HG03460 (cell line): ENCODE measurements around the gene BAHCC1.
"Not testable (repeated sequence)": the region's sequence is repeated elsewhere in the genome, so short reads cannot be mapped to it uniquely, and the experiment has no call there.

Source experiments
- ATAC-seq: cut with Tn5 transposase; IDR thresholded peaks from one replicate; pipeline ENCODE4 v1.9.1; 2021; ENCODE audit not compliant: unreplicated experiment

BAHCC1 gene

DNA sequence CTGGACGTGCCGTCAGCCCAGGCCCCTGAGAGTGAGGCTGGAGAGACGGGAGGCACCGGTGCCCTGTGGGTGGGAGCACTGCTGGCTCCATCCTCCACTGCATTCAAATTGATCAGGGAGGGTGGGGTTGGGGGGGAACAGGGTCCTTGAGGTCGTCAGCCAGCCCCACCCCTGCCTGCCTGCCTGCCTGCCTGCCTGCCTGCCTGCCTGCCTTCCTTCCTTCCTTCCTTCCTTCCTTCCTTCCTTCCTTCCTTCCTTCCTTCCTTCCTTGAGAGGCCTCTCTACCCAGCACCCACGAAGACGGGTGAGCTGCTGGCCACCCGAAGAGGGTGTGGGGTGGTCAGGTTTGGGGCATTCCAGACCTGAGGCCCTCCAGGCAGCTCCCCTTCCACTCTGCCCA lies 16.0 kb downstream of the BAHCC1 start:
- no peak for ATAC-seq

DNA sequence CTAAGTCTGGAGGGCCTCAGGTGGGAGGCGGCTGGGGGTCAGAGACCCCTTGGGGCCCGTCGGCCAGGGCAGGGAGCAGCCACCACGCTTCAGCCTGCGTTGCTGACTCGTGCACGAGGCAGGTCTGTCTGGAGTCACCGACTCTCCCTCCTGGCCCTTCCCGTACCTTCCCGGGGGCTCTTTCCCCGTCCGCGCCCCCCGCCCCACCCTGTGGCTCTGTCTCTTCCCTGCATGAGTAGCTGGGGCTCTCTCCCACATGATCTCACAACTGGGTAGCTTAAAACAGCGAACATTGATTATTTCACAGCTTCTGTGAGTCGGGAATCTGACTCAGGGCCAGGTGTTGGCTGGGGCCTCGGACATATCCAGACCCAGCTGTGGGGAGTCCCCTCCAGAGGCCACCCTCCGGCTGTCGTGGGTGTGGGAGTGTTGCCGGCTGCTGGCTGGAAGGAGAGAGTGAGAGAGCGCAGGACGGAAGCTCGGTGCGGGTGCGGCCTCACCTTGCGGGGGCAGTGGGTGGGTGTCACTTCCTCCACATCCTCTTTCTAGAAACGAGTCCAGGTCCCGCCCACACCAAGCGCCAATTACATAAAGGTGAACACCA lies 17.3 kb downstream of the BAHCC1 start:
- no peak for ATAC-seq

DNA sequence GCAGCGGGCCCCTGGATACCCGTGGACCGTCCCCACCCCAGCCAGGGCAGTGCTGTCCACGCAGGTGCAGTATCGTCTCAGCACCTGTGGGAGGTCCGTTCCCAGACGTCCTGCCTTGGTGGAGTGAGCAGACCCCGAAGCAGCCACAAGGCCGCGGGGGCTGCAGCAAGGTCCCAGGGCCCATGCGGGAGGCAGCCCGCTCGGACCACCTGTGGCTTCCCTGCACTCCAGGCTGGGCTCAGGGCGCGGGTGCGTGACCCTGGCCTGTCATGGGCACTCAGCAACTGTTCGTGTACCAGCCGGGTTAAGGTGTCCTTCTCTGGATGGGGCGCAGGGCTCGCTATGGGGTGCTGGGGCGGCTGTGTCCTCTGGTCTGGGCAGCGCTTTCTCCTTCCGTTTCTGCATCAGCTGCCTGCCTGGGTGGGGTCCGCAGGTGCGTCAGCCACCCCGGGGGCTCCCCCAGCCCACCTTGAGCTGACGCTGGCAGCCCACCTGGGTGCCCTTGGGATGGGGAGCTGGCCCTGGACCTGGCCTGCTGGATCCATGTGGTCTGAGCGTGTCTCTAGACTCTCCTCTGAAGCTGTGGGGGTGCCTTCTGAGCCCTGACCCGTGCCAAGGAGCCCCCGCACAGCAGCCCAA lies 18.4 kb downstream of the BAHCC1 start:
- ATAC-seq: no peak

DNA sequence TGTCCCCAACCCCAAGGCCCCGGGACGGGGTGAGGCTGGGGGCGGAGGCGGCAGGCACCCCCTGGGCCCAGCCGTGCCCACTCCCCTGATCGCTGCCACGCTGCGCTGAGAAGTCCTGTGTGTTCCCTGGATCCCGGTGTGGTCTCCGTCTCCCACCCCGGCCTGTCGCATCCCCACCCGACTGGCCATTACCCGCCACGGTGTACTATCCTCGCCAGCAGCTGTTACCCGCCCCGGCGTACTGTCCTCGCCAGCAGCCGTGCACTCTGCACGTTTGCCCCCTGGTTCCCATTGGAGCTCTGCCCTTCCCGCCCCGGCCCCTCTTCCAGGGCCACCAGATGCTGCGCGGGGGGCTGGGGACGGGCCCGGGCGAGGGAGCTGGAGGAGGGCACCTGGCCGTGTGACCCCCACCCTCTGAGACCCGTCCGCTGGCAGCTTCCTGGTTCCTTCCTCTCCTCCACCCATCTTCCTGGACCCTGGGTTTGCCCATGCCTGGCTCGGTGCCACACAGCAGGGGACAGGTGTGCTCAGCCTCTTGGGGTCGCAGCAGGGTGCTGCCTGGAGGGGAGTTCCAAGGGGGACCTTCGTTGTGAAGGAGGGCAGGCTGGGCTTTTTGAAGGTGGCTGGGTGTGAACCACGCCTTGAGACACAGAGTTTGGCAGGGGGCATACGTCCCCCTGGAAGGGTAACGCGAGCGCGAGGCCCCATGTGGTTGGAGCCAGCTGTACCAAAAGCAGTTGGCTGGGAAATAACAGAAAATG lies 19.7 kb downstream of the BAHCC1 start:
- no peak for ATAC-seq

DNA sequence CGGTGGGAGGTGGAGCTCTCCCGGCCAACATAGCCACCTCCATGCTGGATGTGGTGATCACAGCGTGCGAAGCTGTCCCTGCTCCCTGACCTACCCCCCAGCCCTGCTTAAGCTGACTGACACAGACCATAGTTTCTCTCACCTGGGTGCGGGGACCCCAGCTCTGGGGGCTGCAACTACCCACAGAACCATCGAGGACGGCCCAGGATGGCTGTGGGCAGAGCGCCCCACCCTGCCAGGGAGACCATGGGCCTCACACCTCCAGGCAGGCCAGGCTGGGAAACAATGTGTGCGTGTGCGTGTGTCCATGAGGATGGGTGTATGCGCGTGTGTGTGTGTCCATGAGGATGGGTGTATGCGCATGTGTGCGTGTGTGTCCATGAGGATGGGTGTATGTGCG lies 20.4 kb downstream of the BAHCC1 start:
- ATAC-seq: no peak

DNA sequence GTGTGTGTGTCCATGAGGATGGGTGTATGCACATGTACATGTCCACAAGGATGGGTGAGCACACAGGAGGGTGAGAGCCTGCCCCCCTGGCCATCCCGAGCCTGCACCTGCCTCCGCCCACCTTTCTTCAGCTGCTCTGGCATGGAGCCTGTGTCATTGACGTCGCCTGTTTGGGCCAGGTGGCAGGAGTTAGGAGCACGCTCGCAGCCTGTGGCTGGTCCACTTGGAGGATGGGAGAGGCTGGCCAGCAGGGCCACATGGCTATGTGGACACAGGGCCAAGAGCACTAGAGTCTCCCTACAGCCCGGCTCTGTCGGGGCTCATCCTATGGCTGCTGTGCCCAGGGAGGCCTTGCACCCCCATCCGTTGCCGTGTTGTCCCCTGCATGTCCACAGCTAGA lies 21.4 kb downstream of the BAHCC1 start:
- no peak for ATAC-seq

DNA sequence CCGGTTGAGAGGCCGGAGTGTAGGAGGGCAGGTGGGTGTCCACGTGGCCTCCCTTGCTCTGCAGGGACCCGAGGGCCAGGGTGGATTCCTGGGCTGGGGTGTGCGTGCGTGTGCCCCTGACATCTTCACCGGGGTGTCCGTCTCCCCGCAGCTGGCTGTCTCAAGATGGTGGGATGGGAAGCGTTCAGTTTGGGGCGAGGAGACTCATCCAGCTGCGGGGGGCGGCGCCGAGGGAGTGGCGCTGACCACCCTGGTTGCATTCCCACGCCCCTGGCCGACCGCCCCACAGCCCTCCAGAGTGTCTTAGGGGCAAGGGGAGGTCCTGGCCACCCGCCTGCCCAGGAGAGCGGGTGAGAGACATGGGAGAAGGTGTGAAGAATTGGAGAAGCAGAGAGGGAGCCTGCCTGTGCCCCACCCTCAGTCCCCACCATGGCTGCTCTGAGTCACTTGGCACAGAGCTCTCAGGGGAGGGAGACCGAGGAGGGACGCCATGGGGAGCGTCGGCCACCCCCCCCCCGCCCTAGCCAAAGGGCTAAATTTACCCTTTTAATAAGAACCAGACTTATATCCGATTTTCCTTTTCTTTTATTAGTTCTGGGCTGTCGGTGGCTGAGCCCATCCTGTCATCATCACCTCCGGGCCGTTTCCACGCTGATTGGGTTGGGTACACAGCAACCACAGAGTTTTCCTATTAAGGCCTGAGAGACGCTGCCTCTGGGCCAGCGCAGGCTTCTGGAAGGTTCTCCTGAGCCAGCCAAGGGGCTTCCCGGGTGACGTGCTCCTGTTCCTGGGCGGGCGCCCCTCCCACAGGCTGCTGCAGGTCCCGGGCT lies 22.0 kb downstream of the BAHCC1 start:
- no peak for ATAC-seq

DNA sequence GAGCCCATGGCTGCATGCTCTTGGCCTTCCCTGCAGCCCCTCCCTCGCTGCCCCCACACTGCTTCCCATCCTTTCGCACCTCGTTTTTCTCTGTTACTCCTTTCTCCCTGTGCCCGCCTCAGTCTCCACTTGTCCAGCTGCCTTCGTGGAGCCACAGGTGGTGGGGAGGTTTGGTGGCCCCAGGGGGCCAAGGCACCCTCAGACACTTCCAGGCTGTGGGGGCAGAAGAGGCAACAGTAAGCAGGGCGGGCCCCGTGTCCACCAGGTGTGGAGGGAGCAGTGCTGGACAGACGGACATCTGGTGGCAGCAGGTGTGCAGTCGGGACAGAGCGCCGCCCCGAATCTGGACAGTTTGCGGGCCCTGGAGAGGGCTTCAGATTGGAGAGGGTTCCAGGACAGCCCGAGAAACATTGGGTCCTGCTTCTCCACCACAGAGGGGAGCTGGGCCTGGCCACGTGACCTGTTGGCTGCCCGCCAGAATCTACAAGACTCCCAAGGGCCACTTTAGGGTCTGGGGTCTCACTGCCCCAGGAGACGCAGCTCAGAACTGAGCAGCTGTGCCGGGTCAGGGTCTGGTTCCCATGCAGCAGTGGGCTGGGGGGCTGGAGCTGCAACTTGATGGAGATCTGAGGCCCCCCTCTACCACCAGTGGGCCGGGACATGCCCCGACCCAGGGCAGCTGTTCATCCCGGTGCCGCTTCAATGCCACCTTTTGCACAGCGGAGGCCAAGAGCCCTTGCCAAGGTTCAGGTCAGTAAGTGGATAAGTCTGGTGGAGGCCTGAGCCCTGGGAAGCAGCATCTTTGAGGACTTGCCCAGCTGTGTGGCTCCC lies 22.8 kb downstream of the BAHCC1 start:
- no peak for ATAC-seq

DNA sequence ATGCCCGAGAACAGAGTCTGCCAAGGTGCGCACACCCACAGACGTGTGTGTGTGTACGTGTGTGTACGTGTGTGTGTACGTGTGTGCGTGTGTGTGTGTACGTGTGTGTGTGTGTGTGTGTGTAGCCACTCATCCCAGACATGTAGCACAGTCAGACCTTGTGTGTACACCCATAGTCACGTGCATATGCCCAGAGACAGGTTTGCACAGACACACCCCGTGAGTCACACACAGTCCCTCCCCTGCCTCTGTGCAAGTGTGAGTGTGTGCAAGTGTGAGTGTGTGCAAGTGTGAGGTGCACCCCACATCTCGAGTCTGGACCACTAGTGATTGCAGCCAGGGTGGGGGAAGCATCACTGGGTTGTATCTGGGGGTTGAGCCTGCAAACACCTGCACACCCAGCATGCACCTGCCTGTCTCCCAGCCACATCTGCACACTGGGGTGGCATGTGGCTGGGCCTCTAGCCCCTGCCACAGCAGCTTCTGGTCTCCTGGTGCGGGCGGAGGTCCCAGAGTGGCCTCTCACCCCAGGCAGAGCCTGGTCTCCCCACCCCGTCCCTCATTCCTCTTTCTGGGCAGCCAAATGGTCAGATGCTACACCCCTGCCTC lies 23.6 kb downstream of the BAHCC1 start:
- ATAC-seq: no peak

DNA sequence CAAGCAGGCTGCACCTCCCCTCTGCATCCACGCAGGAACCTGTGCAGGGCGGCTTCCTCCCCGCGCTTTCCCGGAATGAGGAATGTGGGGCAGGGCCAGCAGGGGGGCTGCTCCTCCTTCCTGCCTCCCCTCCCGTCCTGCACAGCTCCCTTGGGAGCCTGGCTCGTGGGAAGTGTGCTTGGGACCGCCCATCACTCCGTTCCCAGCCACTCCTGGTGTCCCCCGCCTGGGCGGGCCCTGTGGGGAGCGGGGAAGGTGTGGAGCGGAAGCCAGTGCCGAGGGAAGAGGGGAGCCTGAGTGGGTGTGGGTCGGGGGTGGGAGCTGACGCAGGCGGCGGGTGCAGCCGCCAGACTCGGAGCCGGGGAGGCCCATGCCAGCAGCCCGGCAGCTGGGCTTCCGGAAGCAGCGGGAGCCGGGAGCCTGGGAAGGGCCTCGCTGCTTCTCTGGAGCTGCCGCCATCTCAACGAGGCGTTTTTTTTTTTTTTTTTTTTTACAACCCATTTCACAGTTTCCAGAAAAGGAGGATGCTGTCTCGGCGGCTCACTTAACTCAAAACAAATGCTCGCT lies 24.1 kb downstream of the BAHCC1 start:
- ATAC-seq: no peak

DNA sequence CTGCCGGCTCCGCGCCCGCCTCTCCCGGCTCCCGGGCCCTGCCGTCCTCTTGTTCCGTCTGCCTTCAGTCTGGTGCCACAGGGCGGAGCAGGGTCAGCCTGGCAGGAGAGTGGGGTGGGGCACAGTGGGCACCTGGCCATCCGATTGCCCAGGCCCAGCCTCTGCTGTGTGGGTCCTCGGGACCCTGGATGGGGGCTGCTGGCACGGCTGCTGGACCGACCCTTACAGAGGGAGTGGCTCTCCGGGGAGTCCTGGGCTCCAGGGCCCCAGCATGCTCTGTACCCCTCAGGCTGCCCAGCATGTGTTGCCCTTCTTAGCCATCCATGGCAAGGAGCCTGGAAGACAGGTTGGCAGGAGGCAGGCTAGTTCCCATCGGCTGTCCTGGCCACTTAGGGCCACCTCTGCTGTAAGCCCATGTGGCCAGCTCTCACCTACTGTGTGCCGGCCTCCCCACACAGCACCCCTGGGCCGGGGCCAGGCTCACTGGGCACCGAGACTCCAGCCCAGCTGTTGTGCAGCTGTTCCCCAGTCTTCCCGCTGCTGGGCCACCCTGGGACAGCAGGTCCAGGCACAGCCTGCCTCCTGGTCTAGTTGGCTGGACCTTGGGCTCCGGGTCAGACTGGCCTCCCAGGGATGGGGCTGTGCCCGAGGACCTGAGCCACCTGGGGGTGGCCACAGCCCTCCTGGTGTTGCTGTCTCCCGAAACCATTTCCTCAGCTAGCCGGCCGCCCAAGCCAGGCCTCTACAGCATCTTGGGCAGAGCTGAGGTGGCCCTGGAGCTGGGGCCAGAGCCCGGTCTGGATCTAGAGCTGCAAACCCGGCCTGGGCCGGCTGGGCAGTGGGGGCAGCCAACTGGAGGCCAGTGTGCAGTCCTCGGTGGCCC lies 24.9 kb downstream of the BAHCC1 start:
- ATAC-seq: no peak

DNA sequence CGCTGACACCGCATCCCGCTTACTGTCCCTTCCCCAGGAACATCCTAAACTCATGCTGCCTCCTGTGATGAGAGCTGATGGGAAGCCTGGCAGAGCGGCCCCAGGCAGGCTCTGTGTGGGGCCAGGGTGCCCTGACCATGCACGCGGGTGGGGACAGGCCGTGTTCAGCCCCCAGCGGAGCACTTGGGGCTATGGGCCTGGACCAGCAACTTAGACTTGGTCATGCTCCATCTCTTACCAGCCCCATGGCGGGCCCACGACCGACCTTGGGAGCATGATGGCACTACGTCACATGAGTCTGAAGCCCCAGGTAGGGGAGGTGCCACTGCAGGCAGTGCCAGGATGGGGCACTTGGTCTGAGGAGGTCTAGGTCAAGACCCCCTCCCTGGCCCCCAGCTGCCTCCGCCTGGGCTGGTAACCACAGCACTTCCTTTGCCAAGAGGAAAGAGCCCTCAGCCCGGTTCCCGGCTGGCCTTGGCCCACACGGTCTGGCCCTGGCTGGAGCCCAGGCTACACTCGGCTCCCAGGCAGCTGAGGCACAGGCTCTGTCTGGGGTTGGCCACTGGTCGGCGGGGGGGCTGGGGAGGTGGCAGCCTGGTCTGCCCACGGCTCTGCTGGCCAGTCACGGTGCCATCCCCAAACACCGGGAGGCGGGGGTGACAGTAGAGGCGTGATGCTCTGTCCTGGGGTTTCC lies 25.7 kb downstream of the BAHCC1 start:
- no peak for ATAC-seq

DNA sequence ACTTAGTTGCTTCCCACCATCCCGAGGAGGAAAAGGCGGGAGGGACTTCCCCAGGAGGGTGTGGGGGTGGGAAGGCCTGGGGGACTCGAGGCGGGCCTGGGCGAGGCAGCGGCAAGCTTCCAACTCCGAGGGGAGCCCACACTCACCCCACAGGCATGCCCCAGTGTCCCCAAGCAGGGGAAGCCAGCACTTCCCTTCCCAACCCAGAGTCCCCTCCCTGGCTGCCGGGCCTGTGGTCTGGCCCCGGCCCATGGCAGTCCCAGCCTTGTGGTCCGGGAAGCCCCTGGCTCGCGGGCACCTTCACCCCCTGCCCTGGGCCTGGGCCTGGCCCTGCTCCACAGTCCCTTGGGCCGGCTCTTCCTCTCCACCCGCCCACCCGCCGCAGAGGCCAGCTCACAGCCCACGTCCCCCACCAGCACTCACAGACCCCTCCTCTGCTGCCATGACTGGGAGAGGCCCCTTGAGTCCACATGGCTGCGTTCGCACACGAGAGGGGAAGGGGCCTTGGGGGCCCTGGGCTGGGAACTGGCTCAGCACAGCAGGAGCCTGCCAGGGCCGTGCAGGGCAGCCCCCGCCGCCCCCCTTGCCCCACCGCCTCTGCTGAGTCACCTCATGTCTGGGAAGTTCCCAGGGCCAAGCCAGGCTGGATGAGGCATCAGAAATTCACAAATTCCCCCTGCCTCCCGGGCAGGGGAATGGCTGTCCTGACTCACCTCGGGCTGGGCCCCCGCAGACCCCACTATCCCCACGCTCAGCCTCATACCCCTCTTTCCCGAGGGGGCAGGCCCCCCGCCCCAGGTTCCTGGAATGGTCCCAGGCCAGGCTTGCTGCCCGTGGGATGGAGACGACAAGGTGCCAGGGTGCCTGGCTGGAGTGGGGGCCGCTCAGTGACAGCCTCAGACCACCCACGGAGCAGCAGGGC lies 27.8 kb downstream of the BAHCC1 start:
- ATAC-seq: no peak

DNA sequence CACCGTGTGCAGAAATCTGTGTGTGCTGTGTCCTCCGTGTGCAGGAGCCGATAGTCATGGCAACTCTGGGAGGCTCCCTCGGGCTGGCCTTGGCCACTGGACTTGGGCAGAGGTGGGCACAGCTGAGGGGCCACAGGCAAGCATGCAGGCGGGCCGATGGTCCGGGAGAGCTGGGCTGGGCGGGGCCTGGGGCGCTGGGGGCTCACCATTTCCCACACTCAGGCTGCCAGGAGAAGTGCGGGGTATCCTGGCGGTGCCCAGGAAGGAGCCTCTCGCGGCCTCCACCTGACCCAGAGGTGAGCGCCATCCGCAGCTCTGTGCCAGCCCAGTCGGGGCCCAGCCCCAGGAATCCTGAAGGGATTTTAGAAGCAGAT lies 28.4 kb downstream of the BAHCC1 start:
- ATAC-seq: no peak

DNA sequence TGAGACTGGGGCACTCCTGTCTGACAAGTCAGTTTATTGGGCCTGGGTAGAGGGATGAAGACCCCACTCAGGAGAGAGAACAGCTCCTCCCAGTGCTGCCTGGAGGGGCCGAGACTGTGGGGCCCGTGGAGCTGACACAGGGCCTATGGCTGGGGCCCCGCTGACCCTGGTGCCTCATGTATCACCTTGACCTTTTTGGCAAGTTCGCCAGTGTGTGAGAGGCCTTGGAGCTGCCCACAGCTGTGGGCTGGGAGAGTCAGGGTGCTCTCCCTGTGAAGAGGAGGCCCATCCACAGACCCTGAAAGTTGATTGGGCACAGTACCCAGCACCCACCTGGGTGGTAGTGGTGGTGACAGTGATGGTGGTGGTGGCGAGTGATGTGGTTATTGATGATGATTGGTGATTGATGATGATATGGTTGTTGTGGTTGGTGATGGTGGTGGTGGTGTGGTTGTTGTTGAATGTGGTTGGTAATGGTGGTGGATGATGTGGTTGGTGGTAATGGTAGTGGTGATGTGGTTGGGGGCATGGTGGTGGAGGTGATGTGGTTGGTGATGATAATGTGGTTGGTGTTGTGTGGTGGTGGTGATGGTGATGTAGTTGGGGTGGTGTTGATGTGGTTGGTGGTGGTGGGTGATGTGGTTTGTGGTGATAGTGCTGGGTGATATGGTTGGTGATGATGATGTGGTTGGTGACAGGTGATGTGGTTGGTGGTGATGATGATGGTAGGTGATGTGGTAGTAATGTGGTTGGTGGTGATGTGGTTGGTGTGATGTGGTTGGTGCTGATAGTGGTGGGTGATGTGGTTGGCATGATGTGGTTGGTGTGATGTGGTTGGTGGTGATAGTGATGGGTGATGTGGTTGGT lies 29.1 kb downstream of the BAHCC1 start:
- no peak for ATAC-seq

DNA sequence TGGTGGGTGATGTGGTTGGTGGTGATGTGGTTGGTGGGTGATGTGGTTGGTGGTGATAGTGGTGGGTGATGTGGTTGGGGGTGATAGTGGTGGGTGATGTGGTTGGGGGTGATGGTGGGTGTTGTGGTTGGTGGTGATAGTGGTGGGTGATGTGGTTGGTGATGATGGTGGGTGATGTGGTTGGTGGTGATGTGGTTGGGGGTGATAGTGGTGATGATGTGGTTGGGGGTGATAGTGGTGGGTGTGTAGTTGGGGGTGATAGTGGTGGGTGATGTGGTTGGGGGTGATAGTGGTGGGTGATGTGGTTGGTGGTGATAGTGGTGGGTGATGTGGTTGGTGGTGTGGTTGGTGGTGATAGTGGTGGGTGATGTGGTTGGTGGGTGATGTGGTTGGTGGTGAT lies 29.8 kb downstream of the BAHCC1 start:
- ATAC-seq: not testable (repeated sequence)
